GM19463 (cell line): ENCODE data around the gene KHNYN.

Source experiments
- ATAC-seq: cut with Tn5 transposase; IDR thresholded peaks from one replicate; pipeline ENCODE4 v1.9.1; 2021; ENCODE audit warnings: mild to moderate bottlenecking, moderate library complexity; ENCODE audit not compliant: unreplicated experiment

KHNYN gene

DNA sequence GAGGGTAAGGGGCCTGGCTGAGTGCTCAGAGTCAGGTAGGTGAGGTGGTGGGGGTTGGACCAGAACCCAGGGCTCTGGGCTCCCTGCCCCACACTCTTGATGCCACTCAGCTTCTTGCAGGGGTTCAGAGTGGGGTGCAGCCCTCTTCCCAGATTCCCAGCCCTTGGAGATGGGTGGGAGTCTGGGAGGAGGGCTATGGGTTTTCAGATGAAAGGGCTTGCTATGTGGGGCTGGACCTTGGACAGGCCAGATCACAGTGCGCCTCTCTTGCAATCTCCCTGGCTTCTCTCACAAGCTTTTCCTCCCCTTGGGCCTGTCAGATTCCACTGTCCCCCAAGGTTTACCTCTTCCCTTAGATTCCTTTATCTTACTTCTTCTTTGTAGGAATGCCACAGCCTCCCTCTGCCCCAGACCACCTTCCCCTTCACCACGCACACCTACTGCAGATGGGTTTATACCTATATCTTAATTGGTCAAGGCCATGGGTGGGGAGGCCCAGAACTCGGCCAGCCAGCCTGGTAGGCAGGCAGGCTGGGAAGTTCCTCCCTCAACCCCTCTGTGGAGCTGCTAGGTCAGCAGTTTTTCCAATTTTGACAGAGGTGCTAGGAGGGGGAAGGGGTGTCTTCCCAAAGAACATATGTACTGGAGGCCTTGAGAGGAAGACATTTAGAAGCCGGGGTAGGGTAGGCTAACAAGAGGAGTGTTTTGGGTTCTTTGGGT lies 29.6 kb upstream of the KHNYN start:
- no peak for ATAC-seq

DNA sequence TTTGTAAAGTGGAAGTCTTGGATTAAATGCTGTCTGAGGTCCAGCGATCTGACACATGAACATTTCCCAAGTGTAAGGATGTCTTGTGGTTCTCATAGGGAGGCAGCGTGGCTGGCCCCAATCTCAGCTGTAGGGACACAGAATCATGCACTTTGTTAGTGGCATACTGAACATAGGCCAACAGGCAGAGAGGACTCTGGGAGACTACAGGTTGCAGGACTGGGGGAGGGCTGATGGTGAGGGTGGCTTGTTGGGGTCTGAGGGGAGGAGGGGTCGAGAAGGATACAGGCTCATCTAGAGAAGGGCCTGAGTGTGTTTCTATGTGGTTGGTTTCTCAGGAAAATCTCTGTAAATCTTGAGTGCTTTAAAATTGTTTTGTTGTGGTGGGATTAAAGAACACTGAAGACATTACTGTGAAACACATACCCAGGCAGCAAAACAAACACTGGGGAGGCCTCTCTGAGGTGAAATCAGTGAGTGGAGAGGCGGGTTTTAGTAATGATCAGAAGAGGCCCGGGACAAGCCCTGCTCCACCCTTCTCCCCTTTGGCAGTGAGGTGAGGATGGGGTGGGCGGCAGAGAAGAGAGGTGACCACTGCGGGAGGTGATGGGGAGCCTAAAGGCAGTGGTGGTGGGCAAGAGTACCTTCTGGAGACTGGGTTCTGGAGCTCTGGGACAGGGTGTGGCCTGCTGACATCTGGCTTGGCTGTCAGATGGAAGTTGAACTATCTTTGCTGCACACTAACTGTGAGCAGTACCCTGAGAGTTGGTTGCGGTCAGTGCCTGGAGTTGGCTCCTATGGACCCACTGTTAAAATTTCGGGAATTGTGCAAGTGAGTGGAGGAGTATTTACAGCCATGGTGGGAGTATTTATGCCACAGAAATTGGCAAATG lies 27.7 kb upstream of the KHNYN start:
- no peak for ATAC-seq

DNA sequence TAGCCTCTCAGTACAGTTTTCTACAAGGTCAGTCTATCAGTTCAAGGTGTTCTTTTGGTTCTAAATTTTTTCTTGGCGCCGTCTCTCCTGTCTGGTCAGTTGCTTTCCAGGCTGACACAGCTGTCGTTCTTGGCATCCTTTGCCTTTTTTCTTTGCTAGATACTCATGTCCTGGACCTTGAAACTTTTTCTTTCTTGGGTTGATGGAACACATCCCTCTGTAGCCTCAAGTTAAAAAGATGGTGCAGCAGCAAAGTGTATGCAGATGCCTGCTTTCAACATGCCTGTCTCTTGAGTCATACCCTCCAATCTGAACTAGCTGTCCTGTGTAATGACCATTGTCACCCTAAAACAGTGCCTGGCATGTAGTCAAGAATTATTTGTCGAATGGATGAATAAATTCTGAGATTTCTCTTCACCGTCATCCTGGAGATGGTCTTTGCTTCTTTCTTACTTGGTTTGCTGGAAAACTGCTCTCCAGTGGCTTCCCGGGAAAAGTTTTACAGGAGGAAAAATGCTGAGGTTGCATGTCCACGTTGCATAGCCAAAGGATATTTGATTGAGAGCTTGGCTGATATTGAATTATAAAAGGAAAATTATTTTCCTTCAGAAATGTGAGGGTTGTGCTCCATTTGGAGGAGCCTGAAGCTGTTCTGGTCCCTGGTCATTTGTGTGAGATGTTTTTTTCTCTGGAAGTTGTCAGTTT lies 26.3 kb upstream of the KHNYN start:
- no peak for ATAC-seq

DNA sequence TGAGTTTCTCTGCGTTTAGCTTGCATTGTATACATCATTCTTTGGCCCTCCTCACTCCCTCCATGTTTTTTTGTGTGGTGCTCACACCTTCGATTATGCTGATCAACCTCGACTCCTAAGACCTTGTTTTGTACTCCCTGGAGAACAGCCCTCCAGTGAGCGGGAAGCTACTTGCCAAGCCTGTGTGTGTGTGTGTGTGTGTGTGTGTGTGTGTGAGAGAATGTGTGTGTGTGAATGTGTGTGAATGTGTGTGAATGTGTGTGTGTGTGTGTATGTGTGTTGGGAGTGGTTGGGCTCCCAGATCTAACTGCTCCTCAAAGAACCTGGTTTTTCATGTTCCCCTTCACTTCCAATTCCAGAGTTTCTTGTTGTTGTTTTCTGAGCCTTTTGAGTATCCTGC lies 24.9 kb upstream of the KHNYN start:
- no peak for ATAC-seq

DNA sequence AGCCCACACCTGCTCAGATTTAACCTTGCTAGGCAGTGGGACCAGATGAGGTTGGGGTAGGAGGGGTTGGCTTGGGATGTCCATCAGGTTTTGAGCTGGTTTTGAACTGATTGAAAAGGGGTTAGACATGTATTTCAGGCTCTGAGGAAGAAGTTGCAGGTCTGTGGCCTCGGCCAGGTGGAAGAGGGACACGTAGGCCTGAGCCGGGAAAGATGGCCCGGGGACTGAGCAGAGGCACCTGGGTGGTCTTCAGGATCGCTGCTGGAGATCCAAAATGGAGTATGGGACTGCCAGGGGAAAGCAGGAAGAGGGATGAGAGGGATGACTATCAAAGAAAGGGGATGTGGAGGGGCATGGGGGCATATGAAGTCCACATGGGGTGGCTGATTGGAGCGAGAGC lies 23.3 kb upstream of the KHNYN start:
- no peak for ATAC-seq

DNA sequence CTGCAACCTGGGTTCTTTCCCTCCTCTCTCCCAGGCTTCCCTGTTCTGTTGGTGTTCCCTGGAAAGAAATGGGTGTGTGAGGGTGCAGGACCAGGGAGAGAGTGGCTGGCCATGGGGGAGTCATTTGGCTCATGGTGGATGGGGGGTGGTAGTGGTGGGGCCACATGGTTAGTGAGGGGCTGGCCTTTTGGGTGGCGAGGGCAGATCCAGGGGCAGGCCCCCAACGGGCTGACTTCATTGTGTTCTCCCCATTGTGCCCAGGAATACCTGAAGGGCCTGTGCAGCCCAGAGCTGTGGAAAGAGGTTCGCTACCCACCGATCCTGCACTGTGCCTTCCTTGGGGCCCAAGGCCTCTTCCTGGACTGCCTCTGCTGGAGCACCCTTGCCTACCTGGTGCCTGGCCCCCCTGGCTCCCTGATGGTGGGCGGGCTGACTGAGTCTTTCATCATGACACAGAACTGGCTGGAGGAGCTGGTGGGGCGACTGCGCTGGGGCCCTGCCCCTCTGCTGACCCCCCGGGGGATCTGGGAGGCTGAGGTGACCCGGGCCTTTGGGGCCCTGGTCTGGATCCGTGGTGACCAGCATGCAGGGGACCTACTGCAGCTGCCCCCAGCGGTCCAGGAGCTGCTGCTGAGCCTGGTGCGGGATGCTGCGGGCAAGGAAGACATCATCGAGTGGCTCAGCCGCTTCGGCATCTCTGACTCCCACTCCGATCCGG lies 22.0 kb upstream of the KHNYN start:
- ATAC-seq: no peak

DNA sequence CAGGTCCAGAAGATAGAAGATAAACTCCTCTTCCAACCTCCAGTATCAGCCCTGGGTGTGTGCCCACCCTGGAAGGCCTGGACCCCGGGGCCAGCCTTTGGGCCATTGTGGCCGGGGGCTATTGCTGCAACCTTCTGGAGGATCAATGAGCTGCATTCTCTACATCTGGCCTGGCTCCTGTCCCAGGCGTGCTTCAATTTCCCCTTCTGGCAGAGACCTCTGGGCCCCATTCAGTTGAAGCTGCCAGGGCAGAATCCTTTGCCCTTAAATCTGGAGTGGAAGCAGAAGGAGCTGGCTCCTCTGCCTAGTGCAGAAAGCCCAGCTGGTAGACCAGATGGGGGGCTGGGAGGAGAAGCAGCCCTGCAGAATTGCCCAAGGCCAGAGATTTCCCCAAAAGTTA lies 21.0 kb upstream of the KHNYN start:
- no peak for ATAC-seq

DNA sequence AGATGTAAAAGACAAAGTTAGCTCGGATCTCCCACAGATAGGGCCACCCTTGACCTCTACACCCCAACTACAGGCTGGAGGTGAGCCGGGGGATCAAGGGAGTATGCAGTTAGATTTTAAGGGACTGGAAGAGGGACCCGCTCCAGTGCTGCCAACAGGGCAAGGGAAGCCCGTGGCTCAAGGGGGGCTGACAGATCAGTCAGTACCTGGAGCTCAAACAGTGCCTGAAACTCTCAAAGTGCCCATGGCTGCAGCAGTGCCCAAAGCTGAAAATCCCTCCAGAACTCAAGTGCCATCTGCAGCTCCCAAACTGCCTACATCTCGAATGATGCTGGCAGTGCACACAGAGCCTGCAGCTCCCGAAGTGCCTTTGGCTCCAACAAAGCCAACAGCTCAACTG lies 20.6 kb upstream of the KHNYN start:
- ATAC-seq: no peak

DNA sequence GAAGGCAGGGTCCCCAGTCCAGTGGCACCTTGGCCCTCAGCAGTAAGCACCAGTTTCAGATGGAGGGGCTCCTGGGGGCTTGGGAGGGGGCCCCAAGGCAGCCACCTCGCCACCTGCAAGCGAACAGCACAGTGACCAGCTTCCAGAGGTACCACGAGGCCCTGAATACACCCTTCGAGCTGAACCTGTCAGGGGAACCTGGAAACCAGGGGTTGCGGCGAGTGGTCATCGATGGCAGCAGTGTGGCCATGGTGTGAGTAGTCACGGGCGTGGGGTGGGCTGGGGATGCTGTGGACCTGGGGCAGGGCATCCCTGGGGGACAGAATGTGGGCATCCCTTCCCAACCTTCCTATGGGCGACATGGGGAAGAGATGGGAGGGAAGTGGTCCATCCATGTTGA lies 19.8 kb upstream of the KHNYN start:
- ATAC-seq: no peak

DNA sequence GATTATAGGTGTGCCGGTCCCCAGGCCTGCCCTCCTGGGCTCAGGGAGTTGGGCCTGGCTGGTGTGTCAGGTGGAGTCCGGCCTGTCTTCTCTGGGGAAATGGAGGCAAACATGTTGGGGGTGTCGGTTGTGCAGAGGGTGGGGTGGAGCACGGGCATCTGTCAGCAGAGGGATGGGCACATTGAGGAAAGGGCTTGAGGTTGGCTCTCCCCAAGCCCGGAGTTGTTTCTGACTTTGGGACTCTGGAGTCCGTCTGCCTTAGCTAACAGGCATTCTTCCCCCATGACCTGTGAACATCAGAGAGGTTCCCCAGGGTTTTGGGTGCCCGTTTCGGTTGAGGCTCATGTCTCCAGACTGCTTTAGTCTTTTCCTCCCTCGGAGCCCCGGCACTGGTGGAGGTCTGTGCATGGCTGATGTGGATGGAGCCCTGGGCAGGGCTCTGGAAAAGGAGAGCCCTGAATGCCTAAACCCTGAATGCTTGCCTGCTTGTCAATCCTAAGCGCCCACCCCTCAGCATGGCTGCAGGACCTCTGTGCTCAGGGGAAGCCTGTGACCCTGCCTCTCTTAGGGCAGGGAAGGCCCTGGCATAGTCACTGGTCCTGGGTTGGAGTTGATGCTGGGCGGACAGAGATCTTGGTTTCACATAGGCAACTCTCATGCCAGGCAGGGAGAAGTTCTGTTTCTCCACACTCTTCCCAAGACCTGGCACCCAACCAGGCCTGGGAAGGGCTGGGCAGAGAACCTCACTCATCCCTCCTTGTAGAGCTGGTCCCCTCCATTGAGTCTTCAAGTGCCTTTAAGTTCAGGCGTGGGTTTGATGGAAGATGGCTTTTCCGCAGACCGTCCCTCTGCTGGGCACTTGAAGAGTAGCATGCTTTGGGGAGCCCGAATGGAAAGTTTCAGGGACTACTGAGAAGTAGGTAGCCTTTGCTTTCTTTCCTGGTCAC lies 18.0 kb upstream of the KHNYN start:
- ATAC-seq: peak; percentile 69

DNA sequence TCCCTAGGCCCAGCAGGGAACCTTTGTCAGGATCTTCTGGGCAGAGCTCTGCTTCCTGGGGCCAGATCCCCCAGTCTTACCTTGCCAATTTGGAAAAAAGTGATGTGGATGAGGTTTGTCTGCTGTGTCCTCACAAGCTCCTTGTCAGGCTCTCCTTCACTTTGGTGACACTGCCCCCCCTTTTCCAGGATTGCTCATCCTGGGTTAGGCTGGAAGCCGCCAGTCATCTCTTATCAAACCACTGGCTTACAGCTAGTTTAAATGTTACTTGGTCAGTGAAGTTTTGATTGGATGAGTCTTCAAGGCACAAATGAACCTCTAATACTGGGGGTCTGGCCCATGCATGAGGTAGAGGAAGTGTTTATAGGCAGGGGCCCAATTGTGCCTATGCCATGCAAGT lies 15.7 kb upstream of the KHNYN start:
- no peak for ATAC-seq

DNA sequence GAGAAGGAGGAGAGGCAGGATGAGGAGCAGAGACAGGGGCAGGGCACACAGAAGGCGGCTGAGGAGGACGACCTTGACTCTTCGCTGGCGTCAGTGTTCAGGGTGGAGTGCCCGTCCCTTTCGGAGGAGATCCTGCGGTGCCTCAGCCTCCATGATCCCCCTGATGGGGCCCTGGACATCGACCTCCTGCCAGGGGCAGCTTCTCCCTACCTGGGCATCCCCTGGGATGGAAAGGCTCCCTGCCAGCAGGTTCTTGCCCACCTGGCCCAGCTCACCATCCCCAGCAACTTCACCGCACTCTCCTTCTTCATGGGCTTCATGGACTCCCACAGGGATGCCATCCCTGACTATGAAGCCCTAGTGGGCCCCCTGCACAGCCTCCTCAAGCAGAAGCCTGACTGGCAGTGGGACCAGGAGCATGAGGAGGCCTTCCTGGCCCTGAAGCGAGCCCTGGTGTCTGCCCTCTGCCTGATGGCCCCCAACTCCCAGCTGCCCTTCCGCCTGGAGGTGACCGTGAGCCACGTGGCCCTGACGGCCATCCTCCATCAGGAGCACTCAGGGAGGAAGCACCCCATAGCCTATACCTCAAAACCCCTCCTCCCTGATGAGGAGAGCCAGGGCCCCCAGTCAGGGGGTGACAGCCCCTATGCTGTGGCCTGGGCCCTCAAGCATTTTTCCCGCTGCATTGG lies 14.9 kb upstream of the KHNYN start:
- no peak for ATAC-seq

DNA sequence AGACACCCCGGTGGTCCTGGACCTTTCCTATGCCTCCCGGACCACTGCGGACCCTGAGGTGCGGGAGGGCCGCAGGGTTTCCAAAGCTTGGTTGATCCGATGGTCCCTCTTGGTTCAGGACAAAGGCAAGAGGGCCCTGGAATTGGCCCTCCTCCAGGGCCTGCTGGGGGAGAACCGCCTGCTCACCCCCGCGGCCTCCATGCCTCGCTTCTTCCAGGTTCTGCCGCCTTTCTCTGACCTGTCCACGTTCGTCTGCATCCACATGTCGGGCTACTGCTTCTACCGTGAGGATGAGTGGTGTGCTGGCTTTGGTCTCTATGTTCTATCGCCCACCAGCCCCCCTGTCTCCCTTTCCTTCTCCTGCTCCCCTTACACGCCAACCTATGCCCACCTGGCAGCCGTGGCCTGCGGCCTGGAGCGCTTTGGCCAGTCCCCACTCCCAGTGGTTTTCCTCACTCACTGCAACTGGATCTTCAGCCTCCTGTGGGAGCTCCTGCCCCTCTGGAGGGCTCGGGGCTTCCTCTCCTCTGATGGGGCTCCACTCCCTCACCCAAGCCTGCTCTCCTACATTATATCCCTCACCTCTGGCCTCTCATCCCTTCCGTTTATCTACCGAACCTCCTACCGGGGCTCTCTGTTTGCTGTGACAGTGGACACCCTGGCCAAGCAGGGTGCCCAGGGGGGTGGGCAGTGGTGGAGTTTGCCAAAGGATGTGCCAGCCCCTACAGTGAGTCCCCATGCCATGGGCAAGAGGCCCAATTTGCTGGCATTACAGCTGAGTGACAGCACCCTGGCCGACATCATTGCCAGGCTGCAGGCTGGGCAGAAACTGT lies 14.1 kb upstream of the KHNYN start:
- ATAC-seq: no peak

DNA sequence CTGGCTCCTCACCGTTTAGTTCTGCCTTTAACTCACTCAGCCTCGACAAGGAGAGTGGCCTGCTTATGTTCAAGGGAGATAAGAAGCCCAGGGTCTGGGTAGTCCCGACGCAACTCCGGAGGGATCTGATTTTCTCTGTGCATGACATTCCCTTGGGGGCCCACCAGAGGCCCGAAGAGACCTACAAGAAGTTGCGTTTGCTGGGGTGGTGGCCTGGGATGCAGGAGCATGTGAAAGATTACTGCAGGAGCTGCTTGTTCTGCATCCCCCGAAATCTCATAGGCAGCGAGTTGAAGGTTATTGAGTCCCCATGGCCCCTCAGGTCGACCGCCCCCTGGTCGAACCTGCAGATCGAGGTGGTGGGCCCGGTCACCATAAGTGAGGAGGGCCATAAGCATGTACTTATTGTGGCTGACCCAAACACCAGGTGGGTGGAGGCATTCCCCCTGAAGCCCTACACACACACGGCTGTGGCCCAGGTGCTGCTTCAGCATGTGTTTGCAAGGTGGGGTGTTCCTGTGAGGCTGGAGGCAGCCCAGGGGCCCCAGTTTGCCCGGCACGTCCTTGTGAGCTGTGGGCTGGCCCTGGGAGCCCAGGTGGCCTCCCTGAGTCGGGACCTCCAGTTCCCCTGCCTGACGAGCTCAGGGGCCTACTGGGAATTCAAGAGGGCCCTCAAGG lies 13.4 kb upstream of the KHNYN start:
- ATAC-seq: no peak

DNA sequence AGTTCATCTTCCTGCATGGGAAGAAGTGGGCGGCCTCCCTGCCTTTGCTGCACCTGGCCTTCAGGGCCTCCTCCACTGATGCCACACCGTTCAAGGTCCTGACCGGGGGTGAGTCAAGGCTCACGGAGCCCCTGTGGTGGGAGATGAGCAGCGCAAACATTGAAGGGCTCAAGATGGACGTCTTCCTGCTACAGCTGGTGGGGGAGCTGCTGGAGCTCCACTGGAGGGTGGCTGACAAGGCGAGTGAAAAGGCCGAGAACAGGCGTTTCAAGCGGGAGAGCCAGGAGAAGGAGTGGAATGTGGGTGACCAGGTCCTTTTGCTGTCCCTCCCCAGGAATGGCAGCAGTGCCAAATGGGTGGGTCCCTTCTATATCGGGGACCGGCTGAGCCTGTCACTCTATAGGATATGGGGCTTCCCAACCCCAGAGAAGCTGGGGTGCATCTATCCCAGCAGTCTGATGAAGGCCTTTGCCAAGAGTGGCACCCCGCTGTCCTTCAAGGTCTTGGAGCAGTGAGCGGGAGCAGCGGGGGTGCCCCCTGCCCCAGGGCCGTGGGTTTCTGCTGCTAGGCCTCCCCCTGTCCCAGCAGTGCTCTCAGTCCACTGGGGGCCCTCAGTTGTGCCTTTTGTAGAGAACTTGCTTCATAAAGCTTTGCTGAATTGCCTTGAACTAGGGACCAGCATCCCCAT lies 12.7 kb upstream of the KHNYN start:
- ATAC-seq: no peak

DNA sequence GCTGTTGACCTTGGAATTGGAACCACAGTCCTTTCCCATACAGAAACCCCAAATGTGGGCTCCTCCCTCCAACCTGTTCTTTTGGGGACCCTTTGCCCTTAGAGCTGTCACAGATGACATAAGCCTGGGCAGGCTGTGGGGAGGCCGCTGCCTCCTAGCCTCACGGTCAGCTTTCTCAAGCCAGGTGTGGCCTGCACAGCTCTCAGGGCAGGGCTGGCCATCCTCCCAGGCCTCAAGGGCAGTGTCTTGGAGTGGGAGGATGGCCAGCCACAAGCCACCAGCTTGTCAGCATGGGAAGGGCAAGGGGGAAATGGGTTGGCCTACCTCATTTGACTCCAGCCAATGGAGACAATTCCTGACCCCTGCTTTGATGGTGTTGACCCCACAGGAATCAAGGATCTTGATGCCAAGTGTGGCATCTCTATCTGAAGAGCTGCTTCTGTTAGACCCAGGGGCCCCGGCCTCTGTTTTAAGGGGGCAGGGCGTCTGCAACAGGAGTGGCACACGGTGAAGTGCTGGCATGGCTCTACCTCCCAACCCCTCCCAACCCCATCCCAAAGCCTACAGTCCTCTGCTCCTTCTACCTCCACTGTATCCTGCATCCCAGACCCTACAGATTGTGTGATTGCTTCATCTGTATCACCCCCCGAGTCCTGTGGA lies 11.8 kb upstream of the KHNYN start:
- ATAC-seq: no peak

DNA sequence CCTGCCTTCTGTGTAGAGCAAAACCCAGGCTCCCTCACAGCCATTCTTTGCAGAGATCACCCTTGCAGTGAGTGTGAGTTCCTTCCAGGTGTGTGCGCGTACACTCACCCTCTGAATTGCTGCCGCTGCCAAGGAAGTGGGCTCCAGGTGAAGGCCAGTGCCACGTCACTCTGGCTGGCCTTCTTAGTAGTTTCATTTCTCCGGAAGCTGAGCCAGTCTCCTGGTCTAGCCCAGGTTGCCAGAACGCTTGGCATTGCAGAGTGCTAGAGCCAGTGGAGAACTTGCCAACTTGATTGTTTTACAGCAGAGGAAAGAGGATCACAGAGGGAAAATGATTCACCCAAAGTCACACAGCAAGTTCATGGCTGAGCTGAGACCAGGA lies 11.3 kb upstream of the KHNYN start:
- no peak for ATAC-seq
